Measurements from ENCODE around the gene BSPH1. TPM values are rescaled to one million over a fixed set of nuclear protein-coding genes. Genes with fewer than 3 reads are reported as not detected.

Gene BSPH1
- polyA plus RNA-seq, 1 donor from 2014 or later, result not detected

- Histone ChIP-seq H3K9ac (ENCODE audit: low read length) (no peak overlapping the region), H3K79me2 (replicated peaks; ENCODE audit: insufficient read depth, low read length) (no peaks in the 10 kb centered on the region), H3K4me3 (ENCODE audit: low read length) (no peak overlapping the region), H3K36me3 (ENCODE audit: insufficient read depth, low read length) (no peaks in the 10 kb centered on the region), H2AFZ (ENCODE audit: low read depth, low read length) (no peak overlapping the region), H3K4me2 (ENCODE audit: low read length) (no peak overlapping the region), H3K27me3 (ENCODE audit: insufficient read depth, low read depth, low read length) (no peaks in the 10 kb centered on the region), H4K20me1 (ENCODE audit: insufficient read depth) (no peaks in the 10 kb centered on the region), H3K27ac (ENCODE audit: low read length) (no peak overlapping the region), H3F3A (ENCODE audit: insufficient read depth, low read length, poor library complexity, severe bottlenecking) (no peaks in the 10 kb centered on the region), H3K9me3 (ENCODE audit: low read length) (no peaks in the 10 kb centered on the region), H3K9me2 (ENCODE audit: insufficient read depth, low read length) (no peaks in the 10 kb centered on the region)
- TF ChIP-seq POLR2AphosphoS5 (IDR thresholded peaks at IDR 0.05) (no peak), EZH2 (IDR thresholded peaks at IDR 0.05; ENCODE audit: borderline replicate concordance, insufficient read depth, low read length, poor library complexity, severe bottlenecking) (no peak), RAD21 (conservative IDR thresholded peaks at IDR 0.05) (no peak), CTCF (IDR thresholded peaks at IDR 0.05; ENCODE audit: poor library complexity, severe bottlenecking) (no peak), REST (IDR thresholded peaks at IDR 0.05; ENCODE audit: borderline replicate concordance) (no peak), EP300 (conservative IDR thresholded peaks at IDR 0.05; ENCODE audit: poor library complexity, severe bottlenecking) (no peak), TAF1 (IDR thresholded peaks at IDR 0.05; ENCODE audit: low read depth) (no peak), MXI1 (conservative IDR thresholded peaks at IDR 0.05; ENCODE audit: poor library complexity, severe bottlenecking) (no peak), SMC3 (conservative IDR thresholded peaks at IDR 0.05; ENCODE audit: poor library complexity) (no peak)
These were observed 14.8 kb upstream of the BSPH1 start for GRCh38 chr19:48006762-48007161.

- no peak overlapping the region for H3K27ac ChIP-seq (ENCODE audit: low read length)
- no peaks in the 10 kb centered on the region for H3K27me3 ChIP-seq (ENCODE audit: insufficient read depth, low read depth, low read length)
- no peaks in the 10 kb centered on the region for H4K20me1 ChIP-seq (ENCODE audit: insufficient read depth)
- H3K36me3 ChIP-seq (ENCODE audit: insufficient read depth, low read length), result no peaks in the 10 kb centered on the region
- no peak overlapping the region for H3K9ac ChIP-seq (ENCODE audit: low read length)
- H3K79me2 ChIP-seq (replicated peaks; ENCODE audit: insufficient read depth, low read length), result no peaks in the 10 kb centered on the region
- H3K9me3 ChIP-seq (ENCODE audit: low read length), result no peaks in the 10 kb centered on the region
- no peaks in the 10 kb centered on the region for H3F3A ChIP-seq (ENCODE audit: insufficient read depth, low read length, poor library complexity, severe bottlenecking)
- no peak overlapping the region for H3K4me2 ChIP-seq (ENCODE audit: low read length)
- no peak for TF ChIP-seq TAF1 (IDR thresholded peaks at IDR 0.05; ENCODE audit: low read depth)
- TF ChIP-seq REST (IDR thresholded peaks at IDR 0.05; ENCODE audit: borderline replicate concordance), result no peak
- TF ChIP-seq SMC3 (conservative IDR thresholded peaks at IDR 0.05; ENCODE audit: poor library complexity), result no peak
- no peak for TF ChIP-seq MXI1 (conservative IDR thresholded peaks at IDR 0.05; ENCODE audit: poor library complexity, severe bottlenecking)
- no peak for TF ChIP-seq EZH2 (IDR thresholded peaks at IDR 0.05; ENCODE audit: borderline replicate concordance, insufficient read depth, low read length, poor library complexity, severe bottlenecking)
- no peak for TF ChIP-seq POLR2AphosphoS5 (IDR thresholded peaks at IDR 0.05)
- no peak for TF ChIP-seq RAD21 (conservative IDR thresholded peaks at IDR 0.05)
- TF ChIP-seq CTCF (IDR thresholded peaks at IDR 0.05; ENCODE audit: poor library complexity, severe bottlenecking), result no peak
- TF ChIP-seq EP300 (conservative IDR thresholded peaks at IDR 0.05; ENCODE audit: poor library complexity, severe bottlenecking), result no peak
- H2AFZ ChIP-seq (ENCODE audit: low read depth, low read length), result no peak overlapping the region
- no peak overlapping the region for H3K4me3 ChIP-seq (ENCODE audit: low read length)
- H3K9me2 ChIP-seq (ENCODE audit: insufficient read depth, low read length), result no peaks in the 10 kb centered on the region
These were observed 12.3 kb upstream of the BSPH1 start for GRCh38 chr19:48004236-48004635.

Data from neural cell (in vitro differentiated cells).